ENCODE measurements around the gene ZNF277. TPM values are rescaled to one million over a fixed set of nuclear protein-coding genes. Genes with fewer than 3 reads are reported as not detected.

ZNF277 gene
- total RNA-seq, 1 experiment from 2014 or later, result 19.9 TPM

GRCh38 chr7:112183266-112183665 is 23.2 kb upstream of the ZNF277 start:
- no peaks in the 10 kb centered on the region for H3K27me3 Mint-ChIP-seq (ENCODE audit: insufficient read depth, unreplicated experiment)

GRCh38 chr7:112184455-112184854 is 22.0 kb upstream of the ZNF277 start:
- Mint-ChIP-seq H3K9me3 (ENCODE audit: unreplicated experiment) (no peaks in the 10 kb centered on the region), H3K27me3 (ENCODE audit: insufficient read depth, unreplicated experiment) (no peaks in the 10 kb centered on the region), H3K4me3 (ENCODE audit: unreplicated experiment) (no peak overlapping the region), H3K27ac (ENCODE audit: low read depth, unreplicated experiment) (no peak overlapping the region), H3K36me3 (ENCODE audit: insufficient read depth, unreplicated experiment) (no peaks in the 10 kb centered on the region), H3K4me1 (ENCODE audit: insufficient read depth, unreplicated experiment) (peaks cover 18% of the 10 kb centered on the region)
- TF ChIP-seq CTCF (IDR thresholded peaks at IDR 0.05; ENCODE audit: unreplicated experiment), result no peak
- intact Hi-C loops (cut with micrococcal nuclease), result no loop called here
- ChIA-PET CTCF (interaction anchor here (0.7 to 1.0 kb wide), 2 partner anchors 9 to 105 kb away, joined by 3 read pairs; no protein-coding TSS in a partner anchor), POLR2A (interaction anchor here (2.1 kb wide), 1 partner anchor 21 kb away, joined by 5 read pairs; no protein-coding TSS in a partner anchor)
- no peak for DNase-seq (ENCODE audit: unreplicated experiment)
- BruUV-seq (replicated peaks), result no TSS peak

More at GRCh38 chr7:112183266-112183665, 23.2 kb upstream of the ZNF277 start:
- intact Hi-C loops (cut with micrococcal nuclease), result no loop called here
- H3K9me3 Mint-ChIP-seq (ENCODE audit: unreplicated experiment), result no peaks in the 10 kb centered on the region
- no peak for TF ChIP-seq CTCF (IDR thresholded peaks at IDR 0.05; ENCODE audit: unreplicated experiment)
- ChIA-PET CTCF (no interaction called here), POLR2A (no interaction called here)
- H3K27ac Mint-ChIP-seq (ENCODE audit: low read depth, unreplicated experiment), result peak overlapping the region; percentile 46
- H3K4me1 Mint-ChIP-seq (ENCODE audit: insufficient read depth, unreplicated experiment), result peaks cover 17% of the 10 kb centered on the region
- no peaks in the 10 kb centered on the region for H3K36me3 Mint-ChIP-seq (ENCODE audit: insufficient read depth, unreplicated experiment)
- no peak for DNase-seq (ENCODE audit: unreplicated experiment)
- no TSS peak for BruUV-seq (replicated peaks)
- H3K4me3 Mint-ChIP-seq (ENCODE audit: unreplicated experiment), result no peak overlapping the region

DNA sequence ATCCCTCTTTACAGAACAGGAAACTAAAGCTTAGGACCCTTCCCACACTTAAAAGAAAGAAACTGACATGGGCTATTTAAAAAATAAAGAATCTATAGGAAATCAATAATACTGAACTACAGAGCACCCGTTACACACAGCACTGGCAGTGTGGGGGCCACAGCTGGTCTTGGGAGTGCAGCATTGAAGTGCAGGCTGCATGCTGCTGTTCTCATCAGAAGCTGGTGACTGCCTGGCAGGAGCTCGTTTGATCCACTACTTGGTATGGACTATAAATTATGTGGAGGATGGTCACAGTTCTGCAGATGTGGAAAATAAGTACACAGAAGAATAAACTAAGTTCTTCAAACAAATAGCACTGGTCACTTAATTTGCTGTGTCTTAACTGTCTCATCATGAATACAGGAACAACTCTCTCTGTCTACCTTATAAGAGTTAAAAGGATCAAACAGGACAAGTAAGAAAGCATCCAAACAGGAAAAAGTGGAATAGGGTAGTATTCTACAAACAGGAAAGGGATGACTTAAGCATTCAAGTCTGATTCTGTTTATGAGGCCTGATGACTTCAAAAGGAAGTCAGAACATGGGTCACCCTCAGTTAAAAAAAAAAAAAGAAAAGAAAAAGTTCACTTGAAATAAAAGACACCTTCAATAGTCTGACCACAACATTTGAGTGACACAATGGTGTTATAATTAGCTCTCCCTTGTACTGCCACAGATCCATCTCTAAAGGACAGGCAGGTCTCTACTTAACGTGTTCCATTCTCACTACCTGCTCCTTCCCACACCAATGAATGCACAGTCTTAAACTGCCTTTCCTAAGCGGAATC is 21.3 kb upstream of the ZNF277 start:
- TF ChIP-seq CTCF (IDR thresholded peaks at IDR 0.05; ENCODE audit: unreplicated experiment), result no peak
- no TSS peak for BruUV-seq (replicated peaks)
- POLR2A ChIA-PET, result interaction anchor here (2.1 kb wide), 1 partner anchor 20 kb away, joined by 5 read pairs; no protein-coding TSS in a partner anchor
- Mint-ChIP-seq H3K4me1 (ENCODE audit: insufficient read depth, unreplicated experiment) (peaks cover 23% of the 10 kb centered on the region), H3K36me3 (ENCODE audit: insufficient read depth, unreplicated experiment) (no peaks in the 10 kb centered on the region), H3K27ac (ENCODE audit: low read depth, unreplicated experiment) (no peak overlapping the region), H3K27me3 (ENCODE audit: insufficient read depth, unreplicated experiment) (no peaks in the 10 kb centered on the region), H3K9me3 (ENCODE audit: unreplicated experiment) (no peaks in the 10 kb centered on the region), H3K4me3 (ENCODE audit: unreplicated experiment) (no peak overlapping the region)
- intact Hi-C loops (cut with micrococcal nuclease), result no loop called here
- no peak for DNase-seq (ENCODE audit: unreplicated experiment)
- CTCF ChIA-PET, result interaction anchor here (0.5 kb wide), 1 partner anchor 260 kb away, joined by 3 read pairs; no protein-coding TSS in a partner anchor

GRCh38 chr7:112186300-112186699 is 20.2 kb upstream of the ZNF277 start:
- Mint-ChIP-seq H3K36me3 (ENCODE audit: insufficient read depth, unreplicated experiment) (no peaks in the 10 kb centered on the region), H3K27me3 (ENCODE audit: insufficient read depth, unreplicated experiment) (no peaks in the 10 kb centered on the region), H3K4me3 (ENCODE audit: unreplicated experiment) (no peak overlapping the region), H3K4me1 (ENCODE audit: insufficient read depth, unreplicated experiment) (peaks cover 25% of the 10 kb centered on the region), H3K9me3 (ENCODE audit: unreplicated experiment) (no peaks in the 10 kb centered on the region), H3K27ac (ENCODE audit: low read depth, unreplicated experiment) (no peak overlapping the region)
- TF ChIP-seq CTCF (IDR thresholded peaks at IDR 0.05; ENCODE audit: unreplicated experiment), result no peak
- ChIA-PET POLR2A (interaction anchor here (2.1 kb wide), 1 partner anchor 19 kb away, joined by 5 read pairs; no protein-coding TSS in a partner anchor), CTCF (interaction anchor here (0.6 kb wide), 1 partner anchor 56 kb away, joined by 3 read pairs; no protein-coding TSS in a partner anchor)
- intact Hi-C loops (cut with micrococcal nuclease), result no loop called here
- DNase-seq (ENCODE audit: unreplicated experiment), result no peak
- BruUV-seq (replicated peaks), result no TSS peak

All from MCF 10A (cell line).